GM19468 (cell line): ENCODE data around the gene NECAB2.

Experiments
- ATAC-seq: cut with Tn5 transposase; IDR thresholded peaks from one replicate; pipeline ENCODE4 v1.9.1; 2021; ENCODE audit warnings: mild to moderate bottlenecking, moderate library complexity, moderate number of reproducible peaks; ENCODE audit not compliant: unreplicated experiment; ENCODE audit errors: extremely low read depth

NECAB2 gene

DNA sequence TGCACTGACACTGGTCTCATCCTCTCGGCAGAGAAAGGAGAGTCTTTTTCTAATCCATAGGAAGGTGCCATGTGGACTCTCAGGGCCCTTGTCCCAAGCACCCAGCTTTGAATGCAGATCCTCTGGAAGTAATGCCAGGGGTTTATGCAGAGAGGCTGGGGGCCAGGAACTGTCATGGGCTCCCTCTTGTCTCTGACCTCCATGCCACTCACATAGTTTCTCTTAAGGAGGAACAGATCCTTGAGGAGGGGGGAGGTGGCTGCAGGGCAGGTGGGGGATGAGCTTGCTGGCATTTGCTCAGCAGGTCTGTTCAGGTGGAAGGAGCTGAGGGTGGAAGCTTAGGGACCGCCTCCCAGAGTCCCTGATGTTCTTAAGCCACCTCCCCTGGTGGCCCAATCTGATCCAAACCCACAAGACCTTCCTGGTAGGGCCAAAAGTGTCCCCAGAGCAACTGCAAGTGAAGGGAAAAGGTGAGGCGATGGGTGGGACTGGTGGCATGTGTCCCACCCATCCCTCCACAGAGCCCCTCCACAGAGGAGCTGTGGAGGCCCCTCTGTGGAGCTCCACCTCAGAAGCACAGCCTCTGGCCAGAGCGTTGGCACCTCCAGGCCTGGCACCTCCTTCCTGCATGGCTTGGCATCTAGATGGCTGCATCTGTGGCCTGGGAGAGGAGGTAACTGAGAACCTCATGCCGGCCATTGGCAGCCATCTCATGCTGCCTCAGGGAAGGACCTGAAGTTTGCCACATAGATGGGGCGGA lies 9.2 kb downstream of the NECAB2 start:
- no peak for ATAC-seq

DNA sequence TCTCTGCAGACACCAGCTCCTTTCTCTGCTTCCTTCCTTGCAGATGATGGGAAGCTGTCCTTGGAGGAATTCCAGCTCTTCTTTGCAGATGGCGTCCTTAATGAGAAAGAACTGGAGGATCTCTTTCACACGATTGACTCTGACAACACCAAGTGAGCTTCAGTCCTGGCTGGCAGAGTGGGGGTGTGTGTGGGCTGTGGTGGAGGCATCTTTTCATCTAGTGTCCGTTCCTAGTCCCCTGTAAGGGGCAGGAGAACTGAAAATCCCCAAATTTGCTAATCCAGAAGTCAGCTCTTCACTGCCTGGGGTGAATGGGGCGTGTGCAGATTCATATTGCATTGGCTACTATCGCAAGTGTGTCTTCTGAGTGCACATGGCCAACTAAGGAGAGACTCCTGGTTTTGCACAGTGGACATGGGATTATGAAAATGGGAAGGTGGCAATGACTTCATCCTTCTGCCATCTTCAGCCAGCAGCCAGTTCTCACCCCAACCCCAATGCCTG lies 10.4 kb downstream of the NECAB2 start:
- ATAC-seq = no peak

DNA sequence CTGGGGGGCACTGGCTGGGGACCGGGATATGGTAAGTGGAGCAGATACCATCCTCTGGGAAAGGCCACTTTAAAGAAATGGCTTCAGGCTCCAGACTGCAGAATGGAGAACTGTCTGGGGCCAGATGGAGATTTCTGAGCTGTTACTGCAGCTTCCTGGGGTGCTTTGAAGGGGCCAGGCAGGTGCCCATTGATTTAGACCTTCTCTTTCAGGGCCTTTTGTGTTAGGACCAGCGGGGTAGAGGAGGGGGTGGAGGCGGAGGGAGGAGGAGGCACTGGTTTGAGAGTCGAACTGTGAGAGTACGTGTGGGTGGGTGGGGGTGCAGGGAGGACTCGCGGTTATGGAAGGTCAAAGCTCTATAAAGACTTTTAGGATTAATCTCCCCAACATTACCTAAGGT lies 11.4 kb downstream of the NECAB2 start:
- no peak for ATAC-seq

DNA sequence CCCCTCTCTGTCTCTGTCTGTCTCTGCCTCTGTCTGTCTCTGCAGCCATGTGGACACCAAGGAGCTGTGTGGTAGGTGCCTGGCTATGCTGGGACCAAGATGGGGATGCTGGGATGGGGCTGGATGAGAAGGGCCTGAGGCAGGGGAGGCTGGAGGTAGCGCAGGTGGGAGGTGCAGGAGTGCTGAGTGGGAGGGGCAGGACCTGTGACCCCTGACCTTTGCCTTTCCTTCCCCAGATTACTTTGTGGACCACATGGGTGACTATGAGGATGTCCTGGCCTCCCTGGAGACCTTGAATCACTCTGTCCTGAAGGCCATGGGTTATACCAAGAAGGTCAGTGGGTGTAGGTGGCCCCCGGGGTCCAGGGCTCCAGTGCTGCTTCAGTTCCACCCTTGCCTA lies 12.8 kb downstream of the NECAB2 start:
- ATAC-seq = no peak

DNA sequence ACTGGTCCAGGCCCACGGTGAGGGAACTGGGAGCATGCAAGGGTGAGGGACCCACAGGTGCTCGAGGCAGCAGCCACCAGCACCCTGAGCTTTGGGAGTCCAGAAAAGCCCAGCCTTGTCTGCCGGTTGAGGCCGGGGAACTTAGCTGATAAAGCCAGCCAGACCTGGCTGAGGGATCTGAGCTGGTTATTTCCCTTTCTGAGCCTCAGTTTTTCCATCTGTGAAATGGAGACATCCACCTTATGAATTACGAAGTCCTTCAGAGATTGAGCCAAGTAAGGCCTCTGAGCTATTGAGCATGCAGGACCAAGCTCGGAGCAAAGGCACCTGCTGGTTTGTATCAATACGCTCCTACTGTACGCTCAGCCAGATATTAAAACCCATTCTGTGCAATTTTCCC lies 13.8 kb downstream of the NECAB2 start:
- no peak for ATAC-seq

DNA sequence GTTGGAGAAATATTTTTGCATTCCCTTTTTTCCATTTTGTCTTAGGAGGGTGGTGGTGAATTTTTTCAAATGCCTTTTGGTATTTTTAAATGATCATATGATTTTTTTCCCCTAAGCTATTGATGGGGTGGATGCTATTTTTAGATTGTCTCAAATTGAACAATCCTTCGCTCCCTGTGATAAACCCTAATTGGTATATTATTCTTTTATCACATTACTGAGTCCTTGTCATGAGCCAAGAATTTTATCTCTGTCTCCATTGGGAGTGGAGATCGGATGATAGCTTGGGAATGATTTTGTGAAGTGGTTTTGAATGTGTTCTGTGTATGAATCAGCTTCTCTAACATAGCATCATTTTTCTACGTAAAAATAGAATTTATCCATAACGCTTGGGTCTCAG lies 15.4 kb downstream of the NECAB2 start:
- ATAC-seq = no peak

DNA sequence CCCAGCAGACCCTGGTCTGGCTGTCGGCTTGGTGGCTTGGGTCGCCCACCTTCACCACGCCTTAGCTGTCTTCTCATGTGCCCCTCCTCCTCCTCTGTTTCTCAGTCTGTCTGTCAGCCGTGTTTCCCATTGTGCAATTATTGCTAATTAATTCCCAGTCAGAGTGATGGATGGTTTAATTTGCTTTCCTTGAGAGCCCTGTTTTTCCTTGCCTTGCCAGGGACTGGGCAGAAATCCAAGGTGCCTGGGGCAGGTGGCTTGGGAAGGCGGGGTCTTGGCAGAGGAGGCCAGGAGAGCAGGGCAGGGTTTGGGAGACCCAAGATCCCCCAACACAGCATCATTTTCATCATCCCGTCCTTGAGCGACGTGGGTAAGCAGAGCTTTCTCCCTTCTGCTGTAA lies 21.3 kb downstream of the NECAB2 start:
- no peak for ATAC-seq

DNA sequence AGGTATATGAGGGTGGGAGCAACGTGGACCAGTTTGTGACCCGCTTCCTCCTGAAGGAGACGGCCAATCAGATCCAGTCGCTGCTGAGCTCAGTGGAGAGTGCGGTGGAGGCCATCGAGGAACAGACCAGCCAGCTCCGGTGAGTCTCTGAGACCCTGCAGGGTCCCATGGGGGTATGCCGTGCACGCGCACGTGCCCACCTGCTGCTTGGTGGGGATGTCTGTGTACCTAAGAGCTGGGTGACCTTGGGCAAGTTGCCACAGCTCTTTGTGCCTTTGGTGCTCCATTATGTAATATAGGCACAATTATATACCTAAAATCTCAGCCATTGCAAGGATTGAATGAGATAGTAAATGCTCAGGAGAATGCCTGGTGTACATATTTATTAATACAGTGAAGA lies 22.4 kb downstream of the NECAB2 start:
- no peak for ATAC-seq

DNA sequence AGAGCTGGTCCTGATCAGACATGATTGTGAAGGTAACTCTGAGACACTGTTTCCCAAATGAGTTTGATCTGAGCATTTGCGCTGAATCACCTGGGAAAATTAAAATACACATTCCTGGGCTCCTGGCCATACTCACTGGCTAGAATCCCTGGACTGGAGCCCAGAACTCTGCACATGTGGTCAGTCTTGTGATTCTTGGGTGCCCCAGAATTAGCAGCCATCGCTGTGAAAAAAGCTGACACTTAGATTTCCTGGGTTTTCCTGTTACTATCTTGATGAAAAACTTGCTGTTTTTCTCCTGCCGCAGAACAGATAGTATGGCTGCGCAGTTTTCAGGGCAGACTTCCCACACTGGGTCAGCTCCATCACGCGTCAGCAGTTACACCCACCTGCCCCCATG lies 24.6 kb downstream of the NECAB2 start:
- ATAC-seq = no peak

DNA sequence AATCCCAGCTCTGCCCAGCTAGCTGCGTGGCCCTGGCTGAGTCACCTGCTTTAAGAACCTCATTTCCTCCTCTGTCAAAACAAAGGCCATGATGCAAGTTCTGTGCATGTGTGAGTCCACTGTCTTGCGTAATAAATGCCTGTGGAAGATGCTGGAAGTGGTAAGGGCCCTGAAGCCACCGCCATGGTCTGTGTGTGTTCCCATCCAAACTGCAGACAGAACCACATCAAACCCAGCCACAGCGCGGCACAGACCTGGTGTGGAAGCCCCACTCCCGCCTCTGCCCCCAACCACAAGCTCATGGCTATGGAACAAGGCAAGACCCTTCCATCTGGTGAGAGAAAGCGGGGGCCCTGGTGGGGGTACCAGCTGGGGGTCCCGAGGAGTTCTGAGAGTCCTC lies 26.0 kb downstream of the NECAB2 start:
- no peak for ATAC-seq

DNA sequence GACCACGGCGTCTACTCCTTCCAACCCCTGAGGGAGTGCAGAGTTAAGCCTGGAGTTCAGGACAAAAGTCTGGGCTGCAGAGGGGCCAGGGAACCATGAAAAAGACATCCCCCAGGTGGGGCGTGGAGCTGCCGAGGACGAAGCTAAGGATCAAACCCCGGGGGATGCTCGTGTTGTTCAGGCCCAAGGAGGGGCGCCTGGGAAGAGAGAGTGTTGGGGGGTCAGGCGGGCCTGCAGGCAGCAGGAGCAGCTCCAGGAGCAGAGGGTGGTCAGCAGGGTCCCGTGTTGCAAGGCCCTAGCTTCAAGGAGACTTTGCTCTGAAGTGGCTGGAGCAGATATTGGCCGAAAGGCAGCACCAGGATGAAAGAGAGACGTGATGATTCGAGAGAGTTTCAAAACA lies 26.7 kb downstream of the NECAB2 start:
- ATAC-seq = no peak

DNA sequence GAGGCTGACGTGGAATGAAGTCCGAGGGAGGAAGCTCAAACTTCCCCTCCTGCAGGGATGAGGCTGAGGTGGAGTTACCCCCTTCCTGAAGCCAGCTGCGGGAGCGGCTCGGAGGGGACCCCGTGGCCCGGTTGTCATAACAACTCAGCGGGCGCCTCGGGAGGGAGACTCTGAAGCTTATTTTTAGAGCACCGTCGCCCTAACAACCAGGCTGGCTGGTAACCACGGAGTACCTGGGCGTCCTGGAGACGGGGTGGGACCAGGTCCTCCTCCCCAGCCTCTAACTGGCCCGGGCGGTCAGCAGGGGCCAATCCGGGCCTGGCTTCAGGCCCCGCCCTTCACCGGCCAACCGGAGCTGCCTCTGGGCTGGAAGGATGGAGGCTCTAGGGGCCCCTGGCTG lies 27.7 kb downstream of the NECAB2 start:
- no peak for ATAC-seq

DNA sequence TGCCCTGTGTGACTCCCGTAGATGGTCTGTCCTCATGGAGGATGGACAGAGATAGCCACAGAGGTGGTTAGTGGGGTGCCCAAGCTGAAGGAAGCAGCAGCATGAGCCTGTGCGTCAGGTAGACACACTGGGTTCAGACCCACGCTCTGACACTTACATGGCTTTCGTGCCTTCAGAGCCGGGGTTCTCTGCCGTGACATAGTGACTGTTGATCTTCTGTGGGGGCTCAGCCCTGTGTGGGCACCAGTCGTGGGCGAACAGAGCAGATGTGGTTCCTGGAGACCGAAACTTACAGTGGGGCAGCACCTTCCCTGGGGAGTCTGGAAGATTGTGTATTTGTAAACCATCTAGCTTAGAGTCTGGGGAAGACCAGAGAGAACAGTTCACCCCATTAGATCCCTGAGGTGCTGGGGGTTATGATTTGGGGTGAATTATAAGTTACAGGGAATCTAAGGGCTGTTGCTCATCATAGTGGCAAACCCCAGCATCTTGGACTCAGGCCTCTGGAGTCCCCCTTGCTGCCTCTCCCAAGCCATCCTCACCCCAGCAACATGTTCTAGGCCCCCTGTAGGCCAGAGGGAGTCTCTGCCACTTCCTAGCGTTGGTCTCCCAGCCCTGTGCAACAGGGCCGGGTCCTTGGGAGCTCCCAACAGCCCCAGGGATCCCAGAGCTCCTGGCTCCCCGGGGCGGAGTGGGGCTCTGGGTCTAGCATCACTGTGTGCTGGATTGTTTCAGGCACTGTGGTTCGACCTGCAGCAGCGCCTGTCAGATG lies 28.6 kb downstream of the NECAB2 start:
- no peak for ATAC-seq

DNA sequence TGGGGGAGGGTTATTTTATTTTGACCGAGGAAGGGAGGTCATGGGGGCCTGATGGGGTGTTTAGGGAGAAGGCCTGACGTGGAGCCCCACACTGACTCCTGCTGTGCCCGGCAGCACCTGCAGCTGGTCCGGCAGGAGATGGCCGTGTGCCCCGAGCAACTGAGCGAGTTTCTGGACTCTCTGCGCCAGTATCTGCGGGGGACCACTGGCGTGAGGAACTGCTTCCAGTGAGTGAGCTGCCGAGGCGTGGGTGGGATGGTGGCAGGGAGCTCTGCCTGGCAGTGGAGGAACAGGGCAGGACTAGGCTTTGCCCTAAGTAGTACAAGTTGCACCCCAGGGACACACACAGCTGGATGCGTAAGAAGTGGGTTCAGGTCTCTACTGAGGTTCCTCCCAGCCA lies 30.0 kb downstream of the NECAB2 start:
- no peak for ATAC-seq

DNA sequence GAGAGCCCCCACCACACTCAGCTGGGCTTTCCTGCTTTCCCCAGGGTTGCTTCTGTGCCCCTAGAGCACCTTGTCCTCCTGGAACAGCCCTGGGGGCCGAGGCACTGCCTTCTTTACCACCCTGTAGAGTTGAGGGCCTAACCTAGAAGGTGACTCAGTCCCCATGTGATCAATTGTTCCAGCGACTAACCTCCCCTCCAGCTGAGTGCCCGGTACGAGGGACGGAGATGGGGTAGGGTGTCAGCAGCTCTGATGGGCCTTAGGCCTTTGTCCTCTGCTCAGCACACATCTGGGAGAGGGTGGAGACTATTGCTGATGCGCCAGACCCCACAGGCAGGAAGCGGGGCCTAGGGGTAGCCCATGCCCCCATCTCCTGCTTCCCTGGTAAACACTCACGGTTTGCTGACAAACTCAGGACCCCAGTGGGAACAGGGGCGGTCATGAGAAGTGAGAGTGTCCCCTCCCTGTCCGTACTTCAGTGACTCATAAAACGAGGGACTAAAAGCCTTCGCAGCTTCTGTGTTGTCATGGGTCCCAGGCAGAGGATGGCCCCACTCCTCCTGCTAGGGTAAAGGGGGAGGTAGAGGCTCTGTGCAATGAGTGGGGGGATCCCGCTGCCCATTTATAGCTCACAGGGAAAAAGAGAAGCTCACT lies 33.1 kb downstream of the NECAB2 start:
- no peak for ATAC-seq

DNA sequence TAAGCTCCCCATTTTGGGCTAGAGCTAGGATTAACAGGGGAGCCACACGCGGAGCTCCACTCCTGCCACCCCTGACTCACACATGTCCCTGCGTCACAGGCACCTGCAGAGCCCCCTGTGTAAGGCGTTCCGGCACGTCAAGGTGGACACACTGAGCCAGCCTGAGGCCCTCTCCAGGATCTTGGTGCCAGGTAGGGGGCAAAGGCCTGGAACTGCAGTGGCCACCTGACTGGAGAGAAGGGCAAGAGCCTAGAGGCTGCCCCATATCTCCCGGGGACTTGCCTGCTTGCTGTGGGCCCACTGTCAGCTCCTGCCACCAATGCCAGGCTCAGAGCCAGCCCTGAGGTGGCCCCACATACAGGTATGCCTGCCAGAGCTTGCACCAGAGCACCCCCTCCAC lies 33.7 kb downstream of the NECAB2 start:
- ATAC-seq = no peak

DNA sequence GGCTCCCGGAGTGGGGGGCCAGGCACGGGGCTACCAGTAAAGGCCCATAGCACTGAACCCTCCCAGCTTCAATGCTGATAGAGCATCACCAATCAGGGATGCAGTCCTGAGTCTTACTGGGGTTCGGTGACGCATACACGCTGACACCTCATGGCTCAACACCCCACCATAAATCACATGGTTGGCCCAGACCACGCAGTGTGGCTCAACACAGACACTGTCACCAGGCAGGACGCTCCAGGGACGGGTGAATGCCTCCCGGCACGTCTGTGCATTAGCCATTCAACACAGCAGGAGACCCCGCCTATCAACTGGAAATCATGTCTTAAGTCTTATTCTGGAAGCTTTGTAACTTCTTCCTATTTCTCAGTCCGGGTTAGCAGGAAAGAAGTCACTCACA lies 35.0 kb downstream of the NECAB2 start:
- ATAC-seq = no peak

DNA sequence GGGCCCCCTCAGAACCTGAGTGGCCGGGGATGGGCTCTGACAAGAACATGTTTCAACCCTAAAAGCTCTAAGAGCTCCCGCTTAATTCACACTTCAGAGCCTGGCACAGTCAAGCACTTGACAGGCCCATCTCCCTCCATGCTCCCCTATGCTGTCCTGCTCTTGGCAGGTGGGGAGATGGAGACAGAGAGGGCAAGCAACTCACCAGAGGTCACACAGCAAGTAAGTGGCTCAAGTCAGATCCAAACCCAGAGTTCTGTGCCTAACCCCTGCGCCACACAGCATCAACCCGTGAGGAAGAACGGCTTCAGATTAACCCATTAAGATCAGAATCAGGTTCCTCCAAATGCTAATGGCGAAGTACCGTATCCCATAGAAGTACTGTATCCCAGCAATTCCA lies 36.4 kb downstream of the NECAB2 start:
- ATAC-seq = no peak

DNA sequence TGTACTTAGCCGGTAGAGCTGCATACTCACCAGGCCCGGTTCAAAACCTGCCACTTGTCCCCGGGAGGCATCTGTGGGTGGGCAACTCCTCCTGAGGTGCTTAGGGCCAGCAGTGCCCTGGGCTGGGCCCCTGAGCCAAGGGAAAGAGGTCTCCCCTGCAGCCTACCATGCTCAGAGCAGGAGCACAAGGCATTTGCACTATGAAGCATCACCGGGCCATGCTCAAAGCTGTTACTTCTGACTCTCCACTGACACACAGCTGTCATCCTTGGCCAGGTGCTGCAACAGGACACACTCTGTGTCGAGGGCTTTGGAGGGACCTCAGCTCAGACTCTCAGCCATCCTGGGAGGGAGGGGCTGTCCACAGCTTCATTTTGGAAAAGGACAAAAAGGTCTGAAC lies 37.3 kb downstream of the NECAB2 start:
- no peak for ATAC-seq

DNA sequence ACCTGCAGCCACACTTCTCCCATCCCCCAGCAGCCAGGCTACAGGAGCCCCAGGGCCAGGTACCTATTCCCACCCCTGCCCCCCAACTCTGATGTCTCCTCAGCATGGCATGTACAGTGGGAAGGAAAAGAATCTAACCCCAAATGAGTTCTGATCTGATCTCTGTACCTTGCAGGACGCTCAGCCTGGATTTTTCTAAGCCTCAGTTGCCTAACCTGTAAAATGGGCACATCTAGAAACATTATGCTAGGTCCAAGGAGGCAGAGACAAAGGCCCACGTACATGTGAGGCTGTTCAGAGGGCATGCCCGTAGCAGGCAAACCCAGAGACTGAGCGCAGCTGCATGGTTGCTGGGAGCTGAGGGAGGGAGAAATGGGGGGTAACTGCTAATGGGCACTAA lies 39.5 kb downstream of the NECAB2 start:
- ATAC-seq = no peak

DNA sequence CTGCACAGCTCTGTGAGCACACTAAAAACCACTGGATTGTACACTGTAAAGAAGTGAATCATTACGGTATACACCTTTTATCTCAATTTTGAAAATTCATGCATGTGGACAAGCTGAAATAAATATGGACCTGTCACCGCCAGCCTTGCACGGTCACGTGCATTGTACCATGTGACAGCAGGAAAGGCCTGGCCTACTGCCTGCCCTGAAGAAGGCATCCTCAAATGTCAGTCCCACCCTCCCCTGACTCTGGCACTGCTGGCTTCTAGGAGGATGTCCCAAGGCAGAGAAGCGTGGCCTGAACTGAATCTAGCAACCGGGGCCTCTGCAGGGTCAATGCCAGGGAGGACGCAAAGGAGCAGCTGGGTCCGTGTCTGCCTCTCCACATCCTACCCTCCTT lies 39.9 kb downstream of the NECAB2 start:
- ATAC-seq = no peak
